GM19043 (cell line): ENCODE data around the gene ZNF580.
A peak's percentile ranks its signal among the peaks of the same experiment; 100 is the strongest.

Source experiments
- ATAC-seq: cut with Tn5 transposase; IDR thresholded peaks from one replicate; pipeline ENCODE4 v1.9.1; 2021; ENCODE audit warnings: low read depth; ENCODE audit not compliant: unreplicated experiment

The ZNF580 gene

GRCh38 chr19:55644191-55644833 is 3.5 kb downstream of the ZNF580 start:
- ATAC-seq, result no peak

- ATAC-seq, result no peak
These were observed 4.2 kb downstream of the ZNF580 start for GRCh38 chr19:55644842-55645511.

- ATAC-seq, result no peak
These were observed 4.7 kb downstream of the ZNF580 start for GRCh38 chr19:55645512-55645881.

- ATAC-seq, result no peak
These were observed 6.3 kb downstream of the ZNF580 start for GRCh38 chr19:55646889-55647731.

GRCh38 chr19:55647732-55648584 is 7.2 kb downstream of the ZNF580 start, which contains the start of gene CCDC106:
Gene CCDC106 (plus strand): TSS chr19:55648212. CDS start chr19:55649047, 835 bp downstream.
- no peak for ATAC-seq

- ATAC-seq, result no peak
These were observed 7.9 kb downstream of the ZNF580 start for GRCh38 chr19:55648585-55649267.

- ATAC-seq, result no peak
These were observed 8.7 kb downstream of the ZNF580 start for GRCh38 chr19:55649268-55650125.

GRCh38 chr19:55650126-55650557 is 9.3 kb downstream of the ZNF580 start:
- ATAC-seq, result no peak

GRCh38 chr19:55650602-55651230 is 9.9 kb downstream of the ZNF580 start:
- ATAC-seq, result no peak

- no peak for ATAC-seq
These were observed 10.4 kb downstream of the ZNF580 start for GRCh38 chr19:55651236-55651635.

- ATAC-seq, result no peak
These were observed 11.7 kb downstream of the ZNF580 start for GRCh38 chr19:55652311-55653128.

GRCh38 chr19:55653651-55654322 is 13.0 kb downstream of the ZNF580 start:
- ATAC-seq, result peak; percentile 37

GRCh38 chr19:55654323-55654867 is 13.6 kb downstream of the ZNF580 start:
- ATAC-seq, result peak; percentile 45

- peak; percentile 31 for ATAC-seq
These were observed 14.3 kb downstream of the ZNF580 start, which contains the start of gene U2AF2 for GRCh38 chr19:55654868-55655647. Gene U2AF2 (plus strand): TSS chr19:55655035. CDS start chr19:55655105, 70 bp downstream.

GRCh38 chr19:55655648-55656040 is 14.8 kb downstream of the ZNF580 start:
- no peak for ATAC-seq

GRCh38 chr19:55656552-55656951 is 15.8 kb downstream of the ZNF580 start:
- ATAC-seq, result no peak
